WTC11 (cell line): ENCODE results near the gene CTCFL.

Source experiments
- CTCF ChIP-seq: fragments of 200-600 bp; IDR thresholded peaks from 2 replicates; pipeline ENCODE4 v1.8.0; 2022; ENCODE audit warnings: antibody characterized with exemption
- SP1 ChIP-seq: sonication (generic); formaldehyde crosslinking; conservative IDR thresholded peaks from 2 replicates; pipeline ENCODE4 v1.8.1; 2022; ENCODE audit warnings: missing genetic modification reagents

DNA sequence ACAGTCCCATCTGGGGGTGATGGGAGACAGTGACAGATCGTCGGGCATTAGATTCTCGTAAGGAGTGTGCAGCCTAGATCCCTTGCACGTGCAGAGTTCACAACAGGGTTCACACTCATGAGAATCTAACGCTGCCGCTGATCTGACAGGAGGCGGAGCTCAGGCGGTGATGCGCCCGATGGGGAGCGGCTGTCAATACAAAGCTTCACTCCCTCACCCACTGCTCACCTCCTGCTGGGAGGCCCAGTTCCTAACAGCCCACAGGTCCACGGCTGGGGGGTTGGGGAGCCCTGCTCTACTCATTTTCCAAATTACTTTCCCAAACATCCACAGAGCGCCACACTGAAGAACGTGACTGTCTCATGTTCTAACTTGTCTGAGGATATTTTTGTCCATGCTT is 25.3 kb downstream of the CTCFL start:
- no peak for TF ChIP-seq CTCF
- TF ChIP-seq SP1 (CRISPR knock-in tag) = no peak
